ENCODE results near the gene UEVLD. TPM values are rescaled to one million over a fixed set of nuclear protein-coding genes. Genes with fewer than 3 reads are reported as not detected.
"Not testable (repeated sequence)": the region's sequence is repeated elsewhere in the genome, so short reads cannot be mapped to it uniquely, and the experiment has no call there.

The UEVLD gene
- total and polyA plus RNA-seq, 2 donors, result 8.5 to 10.1 TPM

- no peak for DNase-seq (ENCODE audit: low read depth in 6 of 9, low spot score in 9 of 9)
- 84% methylated on average over 5 of the region's 5 CpGs for WGBS
- Histone ChIP-seq H3K4me3 (ENCODE audit: low read length in 2 of 2) (no peak overlapping the region), H3K9me3 (ENCODE audit: control insufficient read depth in 2 of 2, insufficient read depth in 1 of 2, low read length in 1 of 2) (no peaks in the 10 kb centered on the region), H3K27ac (ENCODE audit: low read depth in 1 of 2, low read length in 1 of 2) (no peak overlapping the region), H3K36me3 (ENCODE audit: control insufficient read depth in 2 of 2, insufficient read depth in 2 of 2, low read length in 1 of 2) (no peaks in the 10 kb centered on the region), H3K27me3 (ENCODE audit: control insufficient read depth in 2 of 2, insufficient read depth in 1 of 2, low read length in 1 of 2) (no peaks in the 10 kb centered on the region), H3K4me1 (ENCODE audit: control insufficient read depth in 2 of 2, insufficient read depth in 2 of 2, low read length in 2 of 2) (no peaks in the 10 kb centered on the region)
Observed at GRCh38 chr11:18594999-18595749, 6.6 kb upstream of the UEVLD start.

- H3K27ac ChIP-seq (ENCODE audit: low read depth in 1 of 2, low read length in 1 of 2); H3K4me1 ChIP-seq (ENCODE audit: control insufficient read depth in 2 of 2, insufficient read depth in 2 of 2, low read length in 2 of 2); H3K4me3 ChIP-seq (ENCODE audit: low read length in 2 of 2); H3K36me3 ChIP-seq (ENCODE audit: control insufficient read depth in 2 of 2, insufficient read depth in 2 of 2, low read length in 1 of 2); H3K27me3 ChIP-seq (ENCODE audit: control insufficient read depth in 2 of 2, insufficient read depth in 1 of 2, low read length in 1 of 2); H3K9me3 ChIP-seq (ENCODE audit: control insufficient read depth in 2 of 2, insufficient read depth in 1 of 2, low read length in 1 of 2); DNase-seq (ENCODE audit: low read depth in 6 of 9, low spot score in 9 of 9): not testable (repeated sequence)
- WGBS, result 98% methylated on average over 5 of the region's 5 CpGs
Observed at GRCh38 chr11:18594088-18594487, 5.6 kb upstream of the UEVLD start.

DNA sequence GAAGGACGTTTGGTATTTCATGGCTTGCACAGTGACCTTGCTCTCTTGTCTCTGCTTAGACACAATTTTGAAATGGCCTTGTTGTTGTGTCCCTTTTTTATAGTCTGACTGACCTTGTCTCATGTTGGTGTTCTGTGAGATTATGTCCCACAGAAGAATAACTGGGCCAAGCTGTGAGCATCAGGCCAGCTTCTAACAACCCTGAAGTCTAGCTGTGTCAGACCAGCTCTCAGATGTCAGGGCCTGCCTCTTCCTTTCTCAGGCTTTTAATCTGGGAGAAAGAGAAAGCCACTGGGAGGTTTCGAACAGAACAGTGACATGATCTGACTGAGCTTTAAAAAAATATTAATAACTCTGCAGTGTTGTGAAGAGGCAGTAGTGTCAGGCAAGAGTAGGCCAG, 2.0 kb upstream of the UEVLD start:
- Histone ChIP-seq H3K4me3 (ENCODE audit: low read length in 2 of 2) (no peak overlapping the region), H3K27me3 (ENCODE audit: control insufficient read depth in 2 of 2, insufficient read depth in 1 of 2, low read length in 1 of 2) (peaks cover 0 to 6% of the 10 kb centered on the region in 2 donors), H3K27ac (ENCODE audit: low read depth in 1 of 2, low read length in 1 of 2) (no peak overlapping the region), H3K9me3 (ENCODE audit: control insufficient read depth in 2 of 2, insufficient read depth in 1 of 2, low read length in 1 of 2) (no peaks in the 10 kb centered on the region), H3K4me1 (ENCODE audit: control insufficient read depth in 2 of 2, insufficient read depth in 2 of 2, low read length in 2 of 2) (peaks cover 4 to 7% of the 10 kb centered on the region in 2 donors), H3K36me3 (ENCODE audit: control insufficient read depth in 2 of 2, insufficient read depth in 2 of 2, low read length in 1 of 2) (no peaks in the 10 kb centered on the region)
- no peak for DNase-seq (ENCODE audit: low read depth in 6 of 9, low spot score in 9 of 9)
- WGBS, result 93% methylated on average over 2 of the region's 2 CpGs

- no peak for DNase-seq (ENCODE audit: low read depth in 6 of 9, low spot score in 9 of 9)
- 100% methylated on average over 1 of the region's 1 CpG for WGBS
- Histone ChIP-seq H3K27me3 (ENCODE audit: control insufficient read depth in 2 of 2, insufficient read depth in 1 of 2, low read length in 1 of 2) (no peaks in the 10 kb centered on the region), H3K27ac (ENCODE audit: low read depth in 1 of 2, low read length in 1 of 2) (no peak overlapping the region), H3K9me3 (ENCODE audit: control insufficient read depth in 2 of 2, insufficient read depth in 1 of 2, low read length in 1 of 2) (no peaks in the 10 kb centered on the region), H3K4me3 (ENCODE audit: low read length in 2 of 2) (no peak overlapping the region), H3K36me3 (ENCODE audit: control insufficient read depth in 2 of 2, insufficient read depth in 2 of 2, low read length in 1 of 2) (no peaks in the 10 kb centered on the region), H3K4me1 (ENCODE audit: control insufficient read depth in 2 of 2, insufficient read depth in 2 of 2, low read length in 2 of 2) (no peaks in the 10 kb centered on the region)
Observed at GRCh38 chr11:18581825-18582224, 6.7 kb downstream of the UEVLD start.

DNA sequence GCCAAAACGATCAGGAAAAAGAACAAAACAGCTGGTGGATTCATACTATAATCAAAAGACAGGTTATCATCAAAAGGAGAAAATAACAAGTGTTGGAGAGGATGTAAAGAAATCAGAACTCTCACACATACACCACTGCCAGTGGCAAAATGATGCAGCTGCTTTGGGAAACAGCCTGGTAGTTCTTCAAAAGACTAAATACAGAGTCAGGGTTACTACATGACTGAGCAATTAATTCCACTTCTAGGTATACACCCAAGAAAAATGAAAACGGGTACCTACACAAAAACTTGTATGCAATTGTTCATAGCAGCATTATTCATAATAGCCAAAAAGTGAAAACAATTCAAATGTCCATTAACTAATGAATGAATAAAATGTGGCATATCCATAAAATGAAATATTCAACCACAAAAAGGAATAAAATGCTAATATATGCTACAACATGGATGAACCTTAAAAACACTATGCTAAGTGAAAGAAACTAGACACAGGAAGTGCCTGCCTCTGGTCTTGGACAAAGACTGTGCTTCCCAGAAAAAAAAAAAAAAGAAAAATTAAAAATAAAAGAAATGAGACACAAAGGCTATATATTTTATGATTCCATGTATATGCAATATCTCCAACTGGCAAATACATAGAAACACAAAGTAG, 8.3 kb downstream of the UEVLD start:
- no peak overlapping the region for H3K4me3 ChIP-seq (ENCODE audit: low read length in 2 of 2)
- H3K27me3 ChIP-seq (ENCODE audit: control insufficient read depth in 2 of 2, insufficient read depth in 1 of 2, low read length in 1 of 2), result no peaks in the 10 kb centered on the region
- H3K4me1 ChIP-seq (ENCODE audit: control insufficient read depth in 2 of 2, insufficient read depth in 2 of 2, low read length in 2 of 2), result no peaks in the 10 kb centered on the region
- peaks cover 0 to 10% of the 10 kb centered on the region in 2 donors for H3K36me3 ChIP-seq (ENCODE audit: control insufficient read depth in 2 of 2, insufficient read depth in 2 of 2, low read length in 1 of 2)
- H3K27ac ChIP-seq (ENCODE audit: low read depth in 1 of 2, low read length in 1 of 2), result no peak overlapping the region
- 94% methylated on average over 2 of the region's 2 CpGs for WGBS
- no peak for DNase-seq (ENCODE audit: low read depth in 6 of 9, low spot score in 9 of 9)
- no peaks in the 10 kb centered on the region for H3K9me3 ChIP-seq (ENCODE audit: control insufficient read depth in 2 of 2, insufficient read depth in 1 of 2, low read length in 1 of 2)

DNA sequence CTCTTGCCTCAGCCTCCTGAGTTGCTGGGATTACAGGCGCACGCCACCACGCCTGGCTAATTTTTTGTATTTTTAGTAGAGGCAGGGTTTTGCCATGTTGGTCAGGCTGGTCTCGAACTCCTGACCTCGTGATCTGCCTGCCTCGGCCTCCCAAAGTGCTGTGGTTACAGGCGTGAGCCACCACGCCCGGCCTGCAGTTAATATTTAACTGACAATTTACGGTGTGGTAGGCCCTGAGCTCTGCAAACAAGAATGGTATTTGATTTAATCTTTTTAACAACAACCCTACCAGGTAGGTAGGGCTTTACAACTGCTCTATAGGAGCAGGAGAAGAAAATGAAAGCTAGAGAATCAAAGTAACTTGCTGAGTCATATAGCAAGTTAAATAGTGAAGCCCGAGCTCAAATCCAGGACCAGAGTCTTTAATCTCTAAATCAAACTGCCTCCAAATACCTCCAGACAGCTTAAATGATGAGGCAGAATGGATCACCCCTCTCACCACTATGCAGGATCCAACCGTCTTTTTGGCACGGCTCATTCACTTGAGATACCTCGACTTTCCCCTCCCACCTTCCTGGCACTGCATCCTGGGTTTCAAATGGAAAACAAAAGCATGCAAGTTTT, 9.4 kb downstream of the UEVLD start:
- no peak for DNase-seq (ENCODE audit: low read depth in 6 of 9, low spot score in 9 of 9)
- 80% methylated on average over 14 of the region's 14 CpGs for WGBS
- Histone ChIP-seq H3K27ac (ENCODE audit: low read depth in 1 of 2, low read length in 1 of 2) (no peak overlapping the region), H3K4me1 (ENCODE audit: control insufficient read depth in 2 of 2, insufficient read depth in 2 of 2, low read length in 2 of 2) (no peaks in the 10 kb centered on the region), H3K4me3 (ENCODE audit: low read length in 2 of 2) (no peak overlapping the region), H3K9me3 (ENCODE audit: control insufficient read depth in 2 of 2, insufficient read depth in 1 of 2, low read length in 1 of 2) (no peaks in the 10 kb centered on the region), H3K36me3 (ENCODE audit: control insufficient read depth in 2 of 2, insufficient read depth in 2 of 2, low read length in 1 of 2) (peaks cover 0 to 10% of the 10 kb centered on the region in 2 donors), H3K27me3 (ENCODE audit: control insufficient read depth in 2 of 2, insufficient read depth in 1 of 2, low read length in 1 of 2) (no peaks in the 10 kb centered on the region)

- Histone ChIP-seq H3K36me3 (ENCODE audit: control insufficient read depth in 2 of 2, insufficient read depth in 2 of 2, low read length in 1 of 2) (peaks cover 4 to 10% of the 10 kb centered on the region in 2 donors), H3K27me3 (ENCODE audit: control insufficient read depth in 2 of 2, insufficient read depth in 1 of 2, low read length in 1 of 2) (no peaks in the 10 kb centered on the region), H3K4me3 (ENCODE audit: low read length in 2 of 2) (no peak overlapping the region), H3K27ac (ENCODE audit: low read depth in 1 of 2, low read length in 1 of 2) (no peak overlapping the region), H3K4me1 (ENCODE audit: control insufficient read depth in 2 of 2, insufficient read depth in 2 of 2, low read length in 2 of 2) (no peaks in the 10 kb centered on the region), H3K9me3 (ENCODE audit: control insufficient read depth in 2 of 2, insufficient read depth in 1 of 2, low read length in 1 of 2) (no peaks in the 10 kb centered on the region)
- 94% methylated on average over 1 of the region's 1 CpG for WGBS
- no peak for DNase-seq (ENCODE audit: low read depth in 6 of 9, low spot score in 9 of 9)
Observed at GRCh38 chr11:18575361-18575760, 13.2 kb downstream of the UEVLD start.

DNA sequence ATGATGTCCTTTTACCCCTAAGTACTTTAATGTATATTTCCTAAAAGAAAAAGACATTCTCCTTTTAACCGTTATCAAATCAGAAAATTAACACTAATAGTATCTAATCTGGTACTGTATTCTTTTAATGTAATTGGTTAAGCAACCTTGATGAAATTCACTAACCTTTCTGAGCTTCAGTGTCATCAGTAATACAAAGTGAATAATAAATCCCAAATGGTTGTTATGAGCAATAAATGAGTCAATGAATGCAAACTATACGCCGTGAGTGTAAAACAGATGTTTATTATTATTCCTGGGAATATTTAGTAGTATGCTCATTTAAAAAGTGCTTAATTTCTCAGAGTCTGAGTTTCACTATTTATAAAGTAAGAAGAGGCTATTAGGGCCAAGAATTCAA, 21.5 kb downstream of the UEVLD start:
- no peaks in the 10 kb centered on the region for H3K27me3 ChIP-seq (ENCODE audit: control insufficient read depth in 2 of 2, insufficient read depth in 1 of 2, low read length in 1 of 2)
- no peaks in the 10 kb centered on the region for H3K9me3 ChIP-seq (ENCODE audit: control insufficient read depth in 2 of 2, insufficient read depth in 1 of 2, low read length in 1 of 2)
- peaks cover 0 to 3% of the 10 kb centered on the region in 2 donors for H3K36me3 ChIP-seq (ENCODE audit: control insufficient read depth in 2 of 2, insufficient read depth in 2 of 2, low read length in 1 of 2)
- WGBS, result over 99% methylated on average over 3 of the region's 3 CpGs
- no peaks in the 10 kb centered on the region for H3K4me1 ChIP-seq (ENCODE audit: control insufficient read depth in 2 of 2, insufficient read depth in 2 of 2, low read length in 2 of 2)
- no peak overlapping the region for H3K4me3 ChIP-seq (ENCODE audit: low read length in 2 of 2)
- no peak for DNase-seq (ENCODE audit: low read depth in 6 of 9, low spot score in 9 of 9)
- H3K27ac ChIP-seq (ENCODE audit: low read depth in 1 of 2, low read length in 1 of 2), result no peak overlapping the region

DNA sequence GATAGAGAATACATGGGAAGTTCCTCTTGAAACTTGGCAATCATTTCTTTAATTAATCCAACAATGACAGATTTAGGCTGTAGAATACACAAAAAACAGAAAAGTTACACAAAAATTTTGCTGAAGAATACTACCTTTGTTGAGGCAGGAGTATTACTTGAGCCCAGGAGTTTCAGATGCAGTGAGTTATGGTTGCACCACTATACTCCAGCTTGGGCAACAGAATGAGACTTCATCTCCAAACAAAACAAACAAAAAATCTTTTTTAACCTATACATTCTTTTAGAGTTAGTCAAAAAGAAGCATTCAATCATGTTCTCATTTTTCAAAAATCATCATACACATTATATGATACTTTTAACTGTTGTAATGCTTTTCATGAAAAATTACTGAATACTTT, 22.1 kb downstream of the UEVLD start:
- H3K27me3 ChIP-seq (ENCODE audit: control insufficient read depth in 2 of 2, insufficient read depth in 1 of 2, low read length in 1 of 2), result no peaks in the 10 kb centered on the region
- H3K4me1 ChIP-seq (ENCODE audit: control insufficient read depth in 2 of 2, insufficient read depth in 2 of 2, low read length in 2 of 2), result no peaks in the 10 kb centered on the region
- peaks cover under 1 to 3% of the 10 kb centered on the region in 2 donors for H3K36me3 ChIP-seq (ENCODE audit: control insufficient read depth in 2 of 2, insufficient read depth in 2 of 2, low read length in 1 of 2)
- no peak overlapping the region for H3K27ac ChIP-seq (ENCODE audit: low read depth in 1 of 2, low read length in 1 of 2)
- no peaks in the 10 kb centered on the region for H3K9me3 ChIP-seq (ENCODE audit: control insufficient read depth in 2 of 2, insufficient read depth in 1 of 2, low read length in 1 of 2)
- no peak for DNase-seq (ENCODE audit: low read depth in 6 of 9, low spot score in 9 of 9)
- H3K4me3 ChIP-seq (ENCODE audit: low read length in 2 of 2), result no peak overlapping the region
